PFSK-1 (cell line): ENCODE results near the gene DST.

ENCODE experiments used
- FOXP2 ChIP-seq: optimal IDR thresholded peaks from 2 replicates; pipeline ENCODE3; 2011; ENCODE audit warnings: borderline replicate concordance, control low read depth, inconsistent platforms; ENCODE audit not compliant: insufficient read depth; ENCODE audit errors: extremely low read length, extremely low read depth
- POLR2AphosphoS5 ChIP-seq: IDR thresholded peaks from 2 replicates; pipeline ENCODE4 v1.6.1; 2012; ENCODE audit warnings: low read depth, mild to moderate bottlenecking, control low read depth, low read length, moderate library complexity
- SIN3A ChIP-seq: IDR thresholded peaks from 2 replicates; pipeline ENCODE4 v1.6.1; 2012; ENCODE audit warnings: mild to moderate bottlenecking, low read length, moderate library complexity, borderline replicate concordance; ENCODE audit not compliant: insufficient read depth
- TAF1 ChIP-seq: IDR thresholded peaks from 2 replicates; pipeline ENCODE4 v1.6.1; 2012; ENCODE audit warnings: low read length, control low read depth, borderline replicate concordance; ENCODE audit not compliant: insufficient read depth
- TF ChIP-seq, protein P1 (sequence below), 2 experiments: IDR thresholded peaks; 2 replicates each; pipeline versions ENCODE4 v1.6.1 to v1.8.0; 2011 to 2012; ENCODE audit warnings: low read depth in 2 of 2, low read length in 2 of 2, control low read depth in 1 of 2, inconsistent platforms in 1 of 2, mild to moderate bottlenecking in 1 of 2, moderate library complexity in 1 of 2; ENCODE audit not compliant: insufficient read depth in 1 of 2

The DST gene

DNA sequence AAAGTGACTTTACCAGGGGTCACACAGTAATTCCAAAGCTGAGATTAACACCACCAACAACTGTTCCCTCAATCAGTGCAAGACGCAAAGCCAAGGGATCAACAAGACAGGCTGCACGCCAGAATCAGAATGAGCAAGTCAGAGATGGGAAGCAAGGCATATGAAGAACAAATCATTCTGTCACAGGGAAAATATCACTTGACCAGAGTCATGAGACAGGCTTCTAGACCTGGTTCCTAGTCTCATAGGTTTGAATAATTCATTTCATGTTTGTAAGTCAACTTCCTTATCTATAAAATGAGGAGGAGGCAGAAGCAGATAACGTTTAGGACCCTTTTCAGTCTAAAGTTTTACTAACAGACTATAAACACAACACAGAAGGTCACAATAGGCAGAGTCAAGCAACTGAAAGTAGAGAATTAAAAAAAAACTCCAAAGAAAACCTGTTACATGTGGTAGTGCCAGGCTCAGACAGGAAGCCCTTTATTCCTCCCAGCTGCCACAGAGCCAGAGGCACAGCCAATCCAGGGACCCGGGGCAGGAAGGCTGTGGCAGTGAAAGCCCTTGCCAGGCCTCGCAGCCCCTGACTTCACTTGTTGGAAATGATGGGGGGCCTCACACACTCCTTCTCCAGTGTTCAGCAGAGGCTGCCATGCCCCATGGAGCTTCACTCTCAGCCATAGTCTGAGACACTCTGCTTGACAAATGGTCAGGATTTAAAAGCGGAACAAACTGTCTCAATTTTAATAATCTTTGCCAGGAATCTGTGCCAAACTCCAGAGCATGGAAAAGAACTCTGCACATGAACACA lies 29.2 kb upstream of the DST start:
- TF ChIP-seq TAF1 (no peak), FOXP2 (no peak), POLR2AphosphoS5 (no peak), SIN3A (no peak)
- TF ChIP-seq, protein P1, sequence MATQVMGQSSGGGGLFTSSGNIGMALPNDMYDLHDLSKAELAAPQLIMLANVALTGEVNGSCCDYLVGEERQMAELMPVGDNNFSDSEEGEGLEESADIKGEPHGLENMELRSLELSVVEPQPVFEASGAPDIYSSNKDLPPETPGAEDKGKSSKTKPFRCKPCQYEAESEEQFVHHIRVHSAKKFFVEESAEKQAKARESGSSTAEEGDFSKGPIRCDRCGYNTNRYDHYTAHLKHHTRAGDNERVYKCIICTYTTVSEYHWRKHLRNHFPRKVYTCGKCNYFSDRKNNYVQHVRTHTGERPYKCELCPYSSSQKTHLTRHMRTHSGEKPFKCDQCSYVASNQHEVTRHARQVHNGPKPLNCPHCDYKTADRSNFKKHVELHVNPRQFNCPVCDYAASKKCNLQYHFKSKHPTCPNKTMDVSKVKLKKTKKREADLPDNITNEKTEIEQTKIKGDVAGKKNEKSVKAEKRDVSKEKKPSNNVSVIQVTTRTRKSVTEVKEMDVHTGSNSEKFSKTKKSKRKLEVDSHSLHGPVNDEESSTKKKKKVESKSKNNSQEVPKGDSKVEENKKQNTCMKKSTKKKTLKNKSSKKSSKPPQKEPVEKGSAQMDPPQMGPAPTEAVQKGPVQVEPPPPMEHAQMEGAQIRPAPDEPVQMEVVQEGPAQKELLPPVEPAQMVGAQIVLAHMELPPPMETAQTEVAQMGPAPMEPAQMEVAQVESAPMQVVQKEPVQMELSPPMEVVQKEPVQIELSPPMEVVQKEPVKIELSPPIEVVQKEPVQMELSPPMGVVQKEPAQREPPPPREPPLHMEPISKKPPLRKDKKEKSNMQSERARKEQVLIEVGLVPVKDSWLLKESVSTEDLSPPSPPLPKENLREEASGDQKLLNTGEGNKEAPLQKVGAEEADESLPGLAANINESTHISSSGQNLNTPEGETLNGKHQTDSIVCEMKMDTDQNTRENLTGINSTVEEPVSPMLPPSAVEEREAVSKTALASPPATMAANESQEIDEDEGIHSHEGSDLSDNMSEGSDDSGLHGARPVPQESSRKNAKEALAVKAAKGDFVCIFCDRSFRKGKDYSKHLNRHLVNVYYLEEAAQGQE (IDR thresholded peaks at IDR 0.05; ENCODE audit: insufficient read depth in 1 of 2, low read depth in 2 of 2, low read length in 2 of 2), result no peak

DNA sequence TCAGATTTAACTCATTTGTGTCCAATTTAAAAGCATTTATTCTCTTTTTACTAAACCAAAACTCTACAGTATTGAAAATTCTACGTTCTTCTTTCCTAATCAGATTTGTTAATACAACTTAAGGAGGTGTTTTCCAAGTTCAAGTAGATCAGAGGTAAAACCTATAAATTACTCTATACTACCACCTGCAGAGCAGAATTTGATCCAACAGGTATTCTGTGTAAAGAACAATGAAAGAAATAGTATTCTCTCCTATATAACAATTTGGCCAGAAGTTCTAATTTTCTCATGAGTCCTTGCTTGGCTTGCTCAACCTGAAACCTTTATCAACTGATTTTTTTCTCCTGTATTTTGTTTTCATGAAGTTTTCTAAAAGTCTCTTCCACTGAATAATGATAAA lies 28.5 kb upstream of the DST start:
- TF ChIP-seq SIN3A, result no peak
- TF ChIP-seq POLR2AphosphoS5, result no peak
- TF ChIP-seq, protein P1 (IDR thresholded peaks at IDR 0.05; ENCODE audit: insufficient read depth in 1 of 2, low read depth in 2 of 2, low read length in 2 of 2), result no peak
- TF ChIP-seq FOXP2, result no peak
- TF ChIP-seq TAF1, result no peak

DNA sequence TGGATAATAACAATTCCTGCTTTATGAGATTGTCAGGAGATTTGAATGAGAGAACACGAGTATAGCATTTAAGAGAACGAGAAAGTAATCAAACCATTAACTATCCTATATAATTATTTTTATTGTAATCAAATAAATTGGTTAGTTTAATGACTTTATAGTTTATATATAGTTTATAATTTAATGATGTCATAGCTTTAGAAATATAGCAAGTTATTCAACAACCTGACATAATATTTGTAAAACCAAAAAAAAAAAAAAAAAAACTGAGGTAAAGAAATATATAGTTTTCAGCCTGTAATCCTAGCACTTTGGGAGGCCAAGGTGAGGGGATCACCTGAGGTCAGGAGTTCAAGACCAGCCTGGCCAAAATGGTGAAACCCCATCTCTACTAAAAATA lies 26.4 kb upstream of the DST start:
- TF ChIP-seq FOXP2 (no peak), TAF1 (no peak), SIN3A (no peak), POLR2AphosphoS5 (no peak)
- TF ChIP-seq, protein P1 (IDR thresholded peaks at IDR 0.05; ENCODE audit: insufficient read depth in 1 of 2, low read depth in 2 of 2, low read length in 2 of 2), result no peak

DNA sequence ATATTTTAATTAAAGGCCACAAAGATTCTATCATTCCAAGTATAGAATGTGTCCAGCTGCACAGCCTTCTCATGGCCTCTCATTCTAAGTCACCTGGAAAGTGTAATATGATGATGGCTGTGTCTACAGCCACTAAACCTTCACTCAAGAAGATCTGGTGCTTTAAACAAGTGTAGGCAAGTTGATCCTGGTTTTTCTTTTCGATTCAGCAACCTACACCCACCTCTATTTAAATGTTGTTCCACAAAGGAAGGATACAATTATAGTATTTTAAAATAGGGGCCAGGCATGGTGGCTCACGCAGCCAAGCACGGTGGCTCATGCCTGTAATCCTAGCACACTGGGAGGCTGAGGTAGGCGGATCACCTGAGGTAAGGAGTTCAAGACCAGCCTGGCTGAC lies 25.5 kb upstream of the DST start:
- TF ChIP-seq FOXP2, result no peak
- no peak for TF ChIP-seq SIN3A
- no peak for TF ChIP-seq TAF1
- TF ChIP-seq, protein P1 (IDR thresholded peaks at IDR 0.05; ENCODE audit: insufficient read depth in 1 of 2, low read depth in 2 of 2, low read length in 2 of 2), result no peak
- TF ChIP-seq POLR2AphosphoS5, result no peak

DNA sequence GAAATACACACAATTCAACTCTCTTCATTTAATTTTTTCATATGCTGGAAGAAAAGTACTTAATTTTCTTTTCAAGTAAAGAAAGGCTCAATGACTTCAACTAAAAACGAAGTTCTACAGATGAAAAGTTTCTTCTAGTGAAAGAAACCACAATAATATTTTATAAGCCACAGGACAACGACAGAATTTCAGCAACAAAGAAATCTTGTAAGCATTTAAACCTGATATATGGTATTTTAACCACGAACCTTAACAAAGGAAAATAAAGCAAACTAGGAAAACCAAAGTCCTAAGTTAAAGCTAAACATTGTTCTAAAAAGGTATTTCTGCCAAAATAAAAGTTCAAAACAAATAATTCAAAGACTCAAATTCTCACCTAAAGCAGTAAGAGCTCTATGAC lies 24.6 kb upstream of the DST start:
- TF ChIP-seq, protein P1 (IDR thresholded peaks at IDR 0.05; ENCODE audit: insufficient read depth in 1 of 2, low read depth in 2 of 2, low read length in 2 of 2), result no peak
- TF ChIP-seq POLR2AphosphoS5 (no peak), FOXP2 (no peak), SIN3A (no peak), TAF1 (no peak)
